RWPE1 (cell line): ENCODE measurements around the gene TEX52.

Experiments
- CTCF ChIA-PET: fragments of 350-600 bp; sonication (Branson Sonifier 250); formaldehyde crosslinking; extraction: SDS; loops from one replicate; lab custom pipeline; 2021; lab: Yijun Ruan, JAX
- POLR2A ChIA-PET: fragments of 400-600 bp; formaldehyde crosslinking; extraction: SDS; loops from one replicate; lab custom pipeline; 2020; ENCODE audit warnings: antibody characterized with exemption; ENCODE audit not compliant: low non-redundant PET; lab: Yijun Ruan, JAX
- DNase-seq: peaks from one replicate; pipeline ENCODE4 v3.0.0; 2012; ENCODE audit warnings: low spot score
- H3K27ac ChIP-seq: fragments of 450-650 bp; 2 replicates; pipeline ENCODE4 v1.5.1; 2017
- CTCF ChIP-seq: fragments of 450-650 bp; conservative IDR thresholded peaks from 2 replicates; pipeline ENCODE4 v1.5.1; 2017; ENCODE audit warnings: low read depth, mild to moderate bottlenecking

Gene TEX52

GRCh38 chr12:2851931-2852330 is 4.9 kb downstream of the TEX52 start:
- ChIA-PET POLR2A (no interaction called here), CTCF (interaction anchor here (0.6 kb wide), 1 partner anchor 12 kb away, joined by 3 read pairs; no protein-coding TSS in a partner anchor)
- no peak overlapping the region for H3K27ac ChIP-seq
- TF ChIP-seq CTCF: no peak
- DNase-seq: no peak

- ChIA-PET CTCF (interaction anchor here (0.6 to 1.7 kb wide), 5 partner anchors 9 to 1630 kb away, joined by 3 to 5 read pairs (median 3); no protein-coding TSS in a partner anchor), POLR2A (no interaction called here)
- no peak for DNase-seq
- TF ChIP-seq CTCF: no peak
- no peak overlapping the region for H3K27ac ChIP-seq
Measured at GRCh38 chr12:2845280-2845679, 11.6 kb downstream of the TEX52 start.

GRCh38 chr12:2844786-2845185 is 12.1 kb downstream of the TEX52 start:
- no peak overlapping the region for H3K27ac ChIP-seq
- DNase-seq: no peak
- no peak for TF ChIP-seq CTCF
- ChIA-PET POLR2A (no interaction called here), CTCF (interaction anchor here (0.6 to 1.7 kb wide), 2 partner anchors 9 to 431 kb away, joined by 3 to 5 read pairs; no protein-coding TSS in a partner anchor)

- H3K27ac ChIP-seq: no peak overlapping the region
- POLR2A ChIA-PET: no interaction called here
- DNase-seq: no peak
- CTCF ChIA-PET: interaction anchor here (0.7 kb wide), 1 partner anchor 373 kb away, joined by 5 read pairs; no protein-coding TSS in a partner anchor
- TF ChIP-seq CTCF: no peak
Measured at GRCh38 chr12:2842948-2843347, 13.9 kb downstream of the TEX52 start.

- CTCF ChIA-PET: interaction anchor here (0.6 kb wide), 1 partner anchor 13 kb away, joined by 4 read pairs; no protein-coding TSS in a partner anchor
- DNase-seq: no peak
- POLR2A ChIA-PET: no interaction called here
- TF ChIP-seq CTCF: no peak
- H3K27ac ChIP-seq: no peak overlapping the region
Measured at GRCh38 chr12:2841056-2841650, 15.7 kb downstream of the TEX52 start.

GRCh38 chr12:2836574-2836973 is 20.3 kb downstream of the TEX52 start:
- no peak for TF ChIP-seq CTCF
- no peak overlapping the region for H3K27ac ChIP-seq
- DNase-seq: no peak
- POLR2A ChIA-PET: no interaction called here
- CTCF ChIA-PET: interaction anchor here (0.6 kb wide), 1 partner anchor 1650 kb away, joined by 3 read pairs; no protein-coding TSS in a partner anchor
